HepG2 (cell line): ENCODE results near the gene RAB8A. TPM values are rescaled to one million over a fixed set of nuclear protein-coding genes. Genes with fewer than 3 reads are reported as not detected.

ENCODE experiments used
- HDAC2 ChIP-seq: sonication (generic); formaldehyde crosslinking; IDR thresholded peaks from 2 replicates; pipeline ENCODE4 v1.4.0; 2020; ENCODE audit warnings: missing genetic modification reagents
- HOXA5 ChIP-seq: sonication (generic); formaldehyde crosslinking; IDR thresholded peaks from 2 replicates; pipeline ENCODE4 v1.4.0; 2020; ENCODE audit warnings: missing genetic modification reagents
- MAF1 ChIP-seq: sonication (generic); formaldehyde crosslinking; IDR thresholded peaks from 2 replicates; pipeline ENCODE4 v1.5.0; 2020; ENCODE audit warnings: missing genetic modification reagents, borderline replicate concordance
- NFKB2 ChIP-seq: sonication (generic); formaldehyde crosslinking; IDR thresholded peaks from 2 replicates; pipeline ENCODE4 v1.4.0; 2020; ENCODE audit warnings: missing genetic modification reagents, borderline replicate concordance
- RCOR2 ChIP-seq: IDR thresholded peaks from 2 replicates; pipeline ENCODE4 v1.6.1; 2016; ENCODE audit warnings: missing biosample characterization, missing genetic modification reagents
- RFX1 ChIP-seq: fragments of 450-650 bp; IDR thresholded peaks from 2 replicates; pipeline ENCODE4 v1.6.1; 2017
- YEATS2 ChIP-seq: sonication (generic); formaldehyde crosslinking; IDR thresholded peaks from 2 replicates; pipeline ENCODE4 v1.4.0; 2020; ENCODE audit warnings: missing genetic modification reagents, borderline replicate concordance
- ZKSCAN5 ChIP-seq: sonication (generic); formaldehyde crosslinking; IDR thresholded peaks from 2 replicates; pipeline ENCODE4 v1.5.1; 2020; ENCODE audit warnings: mild to moderate bottlenecking, missing genetic modification reagents
- ZNF230 ChIP-seq: sonication (generic); formaldehyde crosslinking; IDR thresholded peaks from 2 replicates; pipeline ENCODE4 v1.4.0; 2020; ENCODE audit warnings: mild to moderate bottlenecking, missing genetic modification reagents
- ZNF558 ChIP-seq: sonication (generic); formaldehyde crosslinking; IDR thresholded peaks from 2 replicates; pipeline ENCODE4 v1.9.0; 2022; ENCODE audit warnings: mild to moderate bottlenecking, missing genetic modification reagents, borderline replicate concordance
- ZNF749 ChIP-seq: sonication (generic); formaldehyde crosslinking; IDR thresholded peaks from 2 replicates; pipeline ENCODE4 v1.8.0; 2022; ENCODE audit warnings: mild to moderate bottlenecking, missing genetic modification reagents, moderate library complexity, borderline replicate concordance
- ZSCAN20 ChIP-seq: sonication (generic); formaldehyde crosslinking; IDR thresholded peaks from 2 replicates; pipeline ENCODE4 v1.4.0; 2020; ENCODE audit warnings: missing genetic modification reagents, mild to moderate bottlenecking, borderline replicate concordance
- ZSCAN31 ChIP-seq: sonication (generic); formaldehyde crosslinking; IDR thresholded peaks from 2 replicates; pipeline ENCODE4 v1.5.0; 2020; ENCODE audit warnings: low read depth, mild to moderate bottlenecking, missing genetic modification reagents
- polyA plus RNA-seq, 8 experiments: library from polyadenylated mRNA; depleted of rRNA in 3 of 8; stranded (reverse) in 7 of 8; unstranded in 1 of 8; fragments of >200 nt; fragmentation: Illumina TruSeq in 4 of 8; extraction: Trizol in 4 of 8; gene quantifications; 2 replicates each; pipeline versions ENCODE4 v1.2.1 to v1.2.3, GENCODE V29; 2011 to 2016; ENCODE audit warnings: low read depth in 4 of 8, missing spikeins in 1 of 8, mixed read lengths in 1 of 8; ENCODE audit not compliant: insufficient read depth in 1 of 8
- total RNA-seq, 5 experiments: library from RNA; depleted of rRNA; stranded (reverse); fragments of >200 nt; fragmentation: Illumina TruSeq; extraction: Trizol; gene quantifications; 2 replicates each; pipeline ENCODE4 v1.2.3, GENCODE V29; 2016; ENCODE audit warnings: low read depth in 1 of 5
- TF ChIP-seq, protein P1 (sequence below): sonication (generic); formaldehyde crosslinking; conservative IDR thresholded peaks from 2 replicates; pipeline ENCODE4 v1.4.0; 2020; ENCODE audit warnings: missing genetic modification reagents
- TF ChIP-seq, protein P2 (sequence below), 2 experiments: sonication (generic) in 1 of 2; formaldehyde crosslinking in 1 of 2; IDR thresholded peaks; 2 replicates each; pipeline versions ENCODE4 v1.4.0 to v1.6.1; 2016 to 2020; ENCODE audit warnings: borderline replicate concordance in 1 of 2, low read depth in 1 of 2, mild to moderate bottlenecking in 1 of 2, missing genetic modification reagents in 1 of 2
- TF ChIP-seq, protein P3 (sequence below): sonication (generic); formaldehyde crosslinking; IDR thresholded peaks from 2 replicates; pipeline ENCODE4 v1.9.0; 2021; ENCODE audit warnings: missing genetic modification reagents, borderline replicate concordance

Gene RAB8A
- total and polyA plus RNA-seq, 2 of the 13 experiments (the other 11 are each of a cell fraction or from before 2014, with no cell fraction given): 36.7 to 45.0 TPM

DNA sequence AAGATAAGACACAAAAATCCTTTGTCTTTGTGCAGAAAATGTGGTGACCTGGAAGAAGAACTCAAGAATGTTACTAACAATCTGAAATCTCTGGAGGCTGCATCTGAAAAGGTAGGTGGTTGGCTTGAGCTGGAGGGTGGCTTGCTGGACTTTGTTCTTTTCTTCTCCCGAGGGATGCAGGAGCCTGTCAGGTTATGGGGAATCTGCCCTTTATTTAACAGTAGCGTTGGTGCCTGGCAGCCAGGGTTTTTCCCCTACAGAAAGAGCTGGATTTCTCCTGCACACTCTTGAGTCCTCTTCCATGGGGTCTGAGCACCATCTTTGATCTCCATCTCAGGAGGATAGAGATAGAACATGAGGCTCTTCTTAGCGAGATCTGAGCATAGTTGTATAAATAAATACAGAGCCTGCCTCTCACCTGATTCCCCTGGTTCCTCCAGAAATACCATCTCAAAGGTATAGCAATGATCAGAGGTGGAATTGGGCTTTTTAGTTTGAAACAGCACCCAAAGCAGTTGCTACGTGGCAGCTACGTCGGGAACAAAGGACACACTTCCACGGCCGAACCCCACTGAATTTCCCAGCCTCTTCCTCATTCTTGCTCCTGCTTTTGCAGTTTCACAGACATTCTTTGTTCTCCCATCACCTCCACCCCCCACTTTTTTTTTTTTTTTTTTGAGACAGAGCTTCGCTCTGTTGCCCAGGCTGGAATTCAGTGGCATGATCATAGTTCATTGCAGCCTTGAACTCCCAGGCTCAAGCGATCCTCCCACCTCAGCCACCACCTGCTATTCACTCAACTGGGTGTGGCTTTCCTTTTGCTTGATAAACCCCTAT lies 22.5 kb upstream of the RAB8A start (continued):
- TF ChIP-seq ZSCAN31 (CRISPR knock-in tag): no peak
- TF ChIP-seq NFKB2 (CRISPR knock-in tag): no peak
- TF ChIP-seq ZNF749 (CRISPR knock-in tag): no peak
- TF ChIP-seq HDAC2 (CRISPR knock-in tag): peak; percentile 33; the same call in 1 of the 2 replicates
- TF ChIP-seq, protein P1, sequence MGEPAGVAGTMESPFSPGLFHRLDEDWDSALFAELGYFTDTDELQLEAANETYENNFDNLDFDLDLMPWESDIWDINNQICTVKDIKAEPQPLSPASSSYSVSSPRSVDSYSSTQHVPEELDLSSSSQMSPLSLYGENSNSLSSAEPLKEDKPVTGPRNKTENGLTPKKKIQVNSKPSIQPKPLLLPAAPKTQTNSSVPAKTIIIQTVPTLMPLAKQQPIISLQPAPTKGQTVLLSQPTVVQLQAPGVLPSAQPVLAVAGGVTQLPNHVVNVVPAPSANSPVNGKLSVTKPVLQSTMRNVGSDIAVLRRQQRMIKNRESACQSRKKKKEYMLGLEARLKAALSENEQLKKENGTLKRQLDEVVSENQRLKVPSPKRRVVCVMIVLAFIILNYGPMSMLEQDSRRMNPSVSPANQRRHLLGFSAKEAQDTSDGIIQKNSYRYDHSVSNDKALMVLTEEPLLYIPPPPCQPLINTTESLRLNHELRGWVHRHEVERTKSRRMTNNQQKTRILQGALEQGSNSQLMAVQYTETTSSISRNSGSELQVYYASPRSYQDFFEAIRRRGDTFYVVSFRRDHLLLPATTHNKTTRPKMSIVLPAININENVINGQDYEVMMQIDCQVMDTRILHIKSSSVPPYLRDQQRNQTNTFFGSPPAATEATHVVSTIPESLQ (CRISPR knock-in tag): no peak
- TF ChIP-seq, protein P2, sequence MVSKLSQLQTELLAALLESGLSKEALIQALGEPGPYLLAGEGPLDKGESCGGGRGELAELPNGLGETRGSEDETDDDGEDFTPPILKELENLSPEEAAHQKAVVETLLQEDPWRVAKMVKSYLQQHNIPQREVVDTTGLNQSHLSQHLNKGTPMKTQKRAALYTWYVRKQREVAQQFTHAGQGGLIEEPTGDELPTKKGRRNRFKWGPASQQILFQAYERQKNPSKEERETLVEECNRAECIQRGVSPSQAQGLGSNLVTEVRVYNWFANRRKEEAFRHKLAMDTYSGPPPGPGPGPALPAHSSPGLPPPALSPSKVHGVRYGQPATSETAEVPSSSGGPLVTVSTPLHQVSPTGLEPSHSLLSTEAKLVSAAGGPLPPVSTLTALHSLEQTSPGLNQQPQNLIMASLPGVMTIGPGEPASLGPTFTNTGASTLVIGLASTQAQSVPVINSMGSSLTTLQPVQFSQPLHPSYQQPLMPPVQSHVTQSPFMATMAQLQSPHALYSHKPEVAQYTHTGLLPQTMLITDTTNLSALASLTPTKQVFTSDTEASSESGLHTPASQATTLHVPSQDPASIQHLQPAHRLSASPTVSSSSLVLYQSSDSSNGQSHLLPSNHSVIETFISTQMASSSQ (IDR thresholded peaks at IDR 0.05; ENCODE audit: low read depth): no peak
- TF ChIP-seq, protein P2 (CRISPR knock-in tag; IDR thresholded peaks at IDR 0.05; ENCODE audit: borderline replicate concordance): no peak
- no peak for TF ChIP-seq ZNF230 (CRISPR knock-in tag)
- TF ChIP-seq MAF1 (CRISPR knock-in tag): no peak
- TF ChIP-seq YEATS2 (CRISPR knock-in tag): no peak
- TF ChIP-seq ZSCAN20 (CRISPR knock-in tag): no peak
- TF ChIP-seq, protein P3, sequence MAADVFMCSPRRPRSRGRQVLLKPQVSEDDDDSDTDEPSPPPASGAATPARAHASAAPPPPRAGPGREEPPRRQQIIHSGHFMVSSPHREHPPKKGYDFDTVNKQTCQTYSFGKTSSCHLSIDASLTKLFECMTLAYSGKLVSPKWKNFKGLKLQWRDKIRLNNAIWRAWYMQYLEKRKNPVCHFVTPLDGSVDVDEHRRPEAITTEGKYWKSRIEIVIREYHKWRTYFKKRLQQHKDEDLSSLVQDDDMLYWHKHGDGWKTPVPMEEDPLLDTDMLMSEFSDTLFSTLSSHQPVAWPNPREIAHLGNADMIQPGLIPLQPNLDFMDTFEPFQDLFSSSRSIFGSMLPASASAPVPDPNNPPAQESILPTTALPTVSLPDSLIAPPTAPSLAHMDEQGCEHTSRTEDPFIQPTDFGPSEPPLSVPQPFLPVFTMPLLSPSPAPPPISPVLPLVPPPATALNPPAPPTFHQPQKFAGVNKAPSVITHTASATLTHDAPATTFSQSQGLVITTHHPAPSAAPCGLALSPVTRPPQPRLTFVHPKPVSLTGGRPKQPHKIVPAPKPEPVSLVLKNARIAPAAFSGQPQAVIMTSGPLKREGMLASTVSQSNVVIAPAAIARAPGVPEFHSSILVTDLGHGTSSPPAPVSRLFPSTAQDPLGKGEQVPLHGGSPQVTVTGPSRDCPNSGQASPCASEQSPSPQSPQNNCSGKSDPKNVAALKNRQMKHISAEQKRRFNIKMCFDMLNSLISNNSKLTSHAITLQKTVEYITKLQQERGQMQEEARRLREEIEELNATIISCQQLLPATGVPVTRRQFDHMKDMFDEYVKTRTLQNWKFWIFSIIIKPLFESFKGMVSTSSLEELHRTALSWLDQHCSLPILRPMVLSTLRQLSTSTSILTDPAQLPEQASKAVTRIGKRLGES: no peak
- TF ChIP-seq ZNF558: no peak
- no peak for TF ChIP-seq HOXA5 (CRISPR knock-in tag)
- 0 out of 2 replicates have a peak, but pooled peaks have one; percentile 63 for TF ChIP-seq RCOR2 (CRISPR knock-in tag)
- no peak for TF ChIP-seq ZKSCAN5 (CRISPR knock-in tag)
- TF ChIP-seq RFX1: no peak
